SU-DHL-6 (cell line): ENCODE measurements around the gene PSME4.

Source experiments
- H2AFZ ChIP-seq: fragments of 200-600 bp; sonication (generic); 2 replicates; pipeline ENCODE4 v1.6.1; 2014; ENCODE audit warnings: low read depth, mild to moderate bottlenecking, moderate library complexity, mixed read lengths, antibody characterized with exemption, low read length; ENCODE audit not compliant: severe bottlenecking
- H3F3A ChIP-seq: fragments of 200-600 bp; shearing (Covaris generic); 2 replicates; pipeline ENCODE4 v1.6.0; 2016; ENCODE audit warnings: antibody characterized with exemption, mild to moderate bottlenecking; ENCODE audit not compliant: insufficient read depth
- H3K27ac ChIP-seq: fragments of 200-600 bp; sonication (generic); 2 replicates; pipeline ENCODE4 v1.5.1; 2016; ENCODE audit warnings: low read depth, mild to moderate bottlenecking, low read length, moderate library complexity, mixed read lengths
- H3K27me3 ChIP-seq: fragments of 200-600 bp; sonication (generic), shearing (Covaris generic); 2 replicates; pipeline ENCODE4 v1.6.0; 2014; ENCODE audit warnings: mild to moderate bottlenecking, low read length
- H3K36me3 ChIP-seq: fragments of 200-600 bp; sonication (generic); 2 replicates; pipeline ENCODE4 v1.6.1; 2014; ENCODE audit warnings: mild to moderate bottlenecking, low read length, mixed read lengths
- H3K4me2 ChIP-seq: fragments of 300-600, 200-600 bp; shearing (Covaris generic), sonication (generic); 2 replicates; pipeline ENCODE4 v1.6.0; 2014; ENCODE audit warnings: low read length, low read depth, mild to moderate bottlenecking; ENCODE audit not compliant: poor library complexity, severe bottlenecking
- H3K4me3 ChIP-seq: fragments of 200-600 bp; sonication (generic); 2 replicates; pipeline ENCODE4 v1.5.1; 2014; ENCODE audit warnings: antibody characterized with exemption, low read length, mild to moderate bottlenecking, mixed read lengths; ENCODE audit not compliant: insufficient read depth, poor library complexity, severe bottlenecking
- H3K79me2 ChIP-seq: fragments of 200-600 bp; sonication (generic); 2 replicates; pipeline ENCODE4 v1.6.1; 2014; ENCODE audit warnings: mild to moderate bottlenecking, low read length, moderate library complexity; ENCODE audit not compliant: insufficient read depth
- H3K9ac ChIP-seq: fragments of 200-600 bp; sonication (generic); 2 replicates; pipeline ENCODE4 v1.7.0; 2014; ENCODE audit warnings: mild to moderate bottlenecking, low read length
- H3K9me2 ChIP-seq: fragments of 200-600 bp; sonication (generic); replicated peaks from 2 replicates; pipeline ENCODE4 v1.6.1; 2014; ENCODE audit warnings: low read length; ENCODE audit not compliant: insufficient read depth
- H3K9me3 ChIP-seq: fragments of 200-600 bp; sonication (generic); 2 replicates; pipeline ENCODE4 v1.6.1; 2014; ENCODE audit warnings: low read length, mixed read lengths; ENCODE audit not compliant: insufficient read depth
- H4K20me1 ChIP-seq: fragments of 200-600 bp; sonication (generic); 2 replicates; pipeline ENCODE4 v1.6.1; 2014; ENCODE audit warnings: low read depth, mild to moderate bottlenecking, antibody characterized with exemption, low read length, moderate library complexity, mixed read lengths
- CTCF ChIP-seq: fragments of 200-600 bp; sonication (generic); IDR thresholded peaks from one replicate; pipeline ENCODE4 v1.5.1; 2017; ENCODE audit warnings: antibody characterized with exemption, mild to moderate bottlenecking, low read length, moderate library complexity; ENCODE audit not compliant: insufficient read depth, poor library complexity, severe bottlenecking
- EZH2phosphoT487 ChIP-seq: fragments of 200-600 bp; sonication (generic), shearing (Covaris generic); conservative IDR thresholded peaks from 2 replicates; pipeline ENCODE4 v1.6.1; 2018; ENCODE audit warnings: mild to moderate bottlenecking, antibody characterized with exemption, low read length, moderate library complexity, mixed read lengths

The PSME4 gene

GRCh38 chr2:53994818-53995808 is 24.3 kb upstream of the PSME4 start:
- Histone ChIP-seq H3K4me2 (peak overlapping the region; percentile 38), H4K20me1 (no peaks in the 10 kb centered on the region), H3K36me3 (no peaks in the 10 kb centered on the region), H3K9me2 (no peaks in the 10 kb centered on the region), H3K27ac (peak overlapping the region; percentile 49), H3K27me3 (no peaks in the 10 kb centered on the region), H3F3A (no peaks in the 10 kb centered on the region), H3K4me3 (no peak overlapping the region), H3K9me3 (no peaks in the 10 kb centered on the region), H3K9ac (no peak overlapping the region), H2AFZ (peak overlapping the region; percentile 23), H3K79me2 (no peaks in the 10 kb centered on the region)
- TF ChIP-seq CTCF (no peak), EZH2phosphoT487 (no peak)

GRCh38 chr2:53991948-53992347 is 21.2 kb upstream of the PSME4 start:
- Histone ChIP-seq H3K36me3 (no peaks in the 10 kb centered on the region), H3K79me2 (no peaks in the 10 kb centered on the region), H4K20me1 (no peaks in the 10 kb centered on the region), H3K4me3 (no peak overlapping the region), H3K4me2 (no peak overlapping the region), H3K9me2 (no peaks in the 10 kb centered on the region), H3K9ac (no peak overlapping the region), H3K27ac (no peak overlapping the region), H3K9me3 (no peaks in the 10 kb centered on the region), H2AFZ (no peak overlapping the region), H3K27me3 (no peaks in the 10 kb centered on the region), H3F3A (no peaks in the 10 kb centered on the region)
- no peak for TF ChIP-seq CTCF
- TF ChIP-seq EZH2phosphoT487: no peak

- Histone ChIP-seq H3K4me2 (no peak overlapping the region), H3F3A (no peaks in the 10 kb centered on the region), H3K9ac (no peak overlapping the region), H2AFZ (no peak overlapping the region), H3K27me3 (no peaks in the 10 kb centered on the region), H3K36me3 (no peaks in the 10 kb centered on the region), H3K27ac (no peak overlapping the region), H3K4me3 (no peak overlapping the region), H4K20me1 (no peaks in the 10 kb centered on the region), H3K9me3 (no peaks in the 10 kb centered on the region), H3K9me2 (no peaks in the 10 kb centered on the region), H3K79me2 (no peaks in the 10 kb centered on the region)
- no peak for TF ChIP-seq CTCF
- TF ChIP-seq EZH2phosphoT487: no peak
Measured at GRCh38 chr2:53989210-53989862, 18.5 kb upstream of the PSME4 start.
